Measurements from ENCODE around the gene INPP5K. TPM values are rescaled to one million over a fixed set of nuclear protein-coding genes. Genes with fewer than 3 reads are reported as not detected.
"Not testable (repeated sequence)": the region's sequence is repeated elsewhere in the genome, so short reads cannot be mapped to it uniquely, and the experiment has no call there.

The INPP5K gene
- total RNA-seq, result 50.7 TPM

- peak; percentile 99 for DNase-seq
Measured at GRCh38 chr17:1516388-1517161, at the start of gene INPP5K. INPP5K (minus strand) TSS chr17:1516612; CDS start chr17:1516499, 113 bp downstream.

GRCh38 chr17:1565877-1566276, 49.5 kb upstream of the INPP5K start:
- DNase-seq, result no peak

- no peak for DNase-seq
Measured at GRCh38 chr17:1563786-1564613, 47.6 kb upstream of the INPP5K start.

- not testable (repeated sequence) for DNase-seq
Measured at GRCh38 chr17:1563471-1563785, 47.0 kb upstream of the INPP5K start.

GRCh38 chr17:1562176-1562643, 45.8 kb upstream of the INPP5K start:
- DNase-seq, result no peak

- no peak for DNase-seq
Measured at GRCh38 chr17:1561420-1562175, 45.2 kb upstream of the INPP5K start.

- DNase-seq, result no peak
Measured at GRCh38 chr17:1560858-1561355, 44.5 kb upstream of the INPP5K start.

GRCh38 chr17:1560101-1560857, 43.9 kb upstream of the INPP5K start:
- no peak for DNase-seq

DNA sequence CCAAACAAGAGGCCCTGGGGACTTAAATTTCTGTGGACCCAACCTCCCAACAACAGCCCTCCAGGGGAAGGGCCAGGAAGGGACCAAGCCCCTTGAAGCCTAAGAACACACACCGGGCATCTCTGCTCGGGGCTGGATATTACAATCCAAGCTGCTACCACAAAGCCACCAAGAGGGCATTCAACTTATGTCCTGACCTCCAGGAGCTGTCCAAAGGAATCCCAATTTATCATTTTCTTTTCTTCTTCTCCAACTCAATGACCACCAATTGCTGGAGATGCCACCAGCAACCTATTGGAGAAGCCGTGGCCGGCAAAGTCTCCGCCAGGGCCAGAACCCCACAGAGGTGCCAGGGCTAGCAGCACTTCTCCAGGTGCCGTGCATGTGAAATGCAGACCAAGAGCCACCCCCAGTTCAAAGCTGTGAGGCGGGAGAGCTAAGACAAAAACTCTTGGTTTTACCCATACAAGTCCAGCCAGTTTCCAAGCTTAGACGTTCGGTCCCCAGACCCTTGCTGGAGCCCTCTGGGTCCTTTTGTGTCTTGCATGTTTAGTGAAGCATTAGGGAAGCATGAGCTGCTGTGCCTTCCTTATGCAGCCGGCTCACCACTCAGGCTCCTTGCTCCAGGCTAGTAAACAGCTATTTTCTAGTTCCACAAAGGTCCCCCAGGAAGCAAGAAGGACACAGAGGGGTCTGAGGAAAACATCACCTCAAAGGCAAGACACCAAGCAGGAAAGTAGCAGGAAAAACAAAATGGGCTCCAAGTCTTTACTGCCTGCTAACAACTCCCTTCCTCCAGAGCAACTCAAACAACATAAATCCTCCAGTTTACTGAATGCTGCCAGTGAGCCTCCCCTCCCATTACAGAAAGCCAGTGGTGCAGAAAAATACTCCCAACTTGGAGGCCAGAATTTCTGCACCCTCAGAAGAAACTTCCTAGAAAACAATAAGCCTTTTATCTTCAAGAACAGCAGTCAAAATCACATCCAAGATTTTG, 42.9 kb upstream of the INPP5K start:
- DNase-seq, result no peak

DNA sequence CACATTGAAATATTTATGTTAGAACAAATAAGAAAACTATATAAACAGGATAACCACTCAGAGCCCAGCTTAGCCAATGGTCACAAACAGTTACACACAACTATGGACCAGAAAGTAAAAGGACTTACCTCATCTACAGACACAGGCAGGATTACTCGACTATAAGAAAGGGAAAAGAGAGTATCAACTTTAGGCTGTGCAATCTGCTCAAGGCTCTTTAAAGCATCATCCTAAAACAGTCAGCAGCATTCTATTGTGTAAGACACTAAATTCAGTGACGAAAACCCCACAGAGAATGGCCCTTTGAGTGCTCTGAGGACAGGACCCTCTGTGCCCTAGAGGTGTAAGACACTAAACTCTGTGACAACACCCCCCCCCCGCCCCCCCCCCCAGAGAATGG, 42.0 kb upstream of the INPP5K start:
- DNase-seq, result no peak

DNA sequence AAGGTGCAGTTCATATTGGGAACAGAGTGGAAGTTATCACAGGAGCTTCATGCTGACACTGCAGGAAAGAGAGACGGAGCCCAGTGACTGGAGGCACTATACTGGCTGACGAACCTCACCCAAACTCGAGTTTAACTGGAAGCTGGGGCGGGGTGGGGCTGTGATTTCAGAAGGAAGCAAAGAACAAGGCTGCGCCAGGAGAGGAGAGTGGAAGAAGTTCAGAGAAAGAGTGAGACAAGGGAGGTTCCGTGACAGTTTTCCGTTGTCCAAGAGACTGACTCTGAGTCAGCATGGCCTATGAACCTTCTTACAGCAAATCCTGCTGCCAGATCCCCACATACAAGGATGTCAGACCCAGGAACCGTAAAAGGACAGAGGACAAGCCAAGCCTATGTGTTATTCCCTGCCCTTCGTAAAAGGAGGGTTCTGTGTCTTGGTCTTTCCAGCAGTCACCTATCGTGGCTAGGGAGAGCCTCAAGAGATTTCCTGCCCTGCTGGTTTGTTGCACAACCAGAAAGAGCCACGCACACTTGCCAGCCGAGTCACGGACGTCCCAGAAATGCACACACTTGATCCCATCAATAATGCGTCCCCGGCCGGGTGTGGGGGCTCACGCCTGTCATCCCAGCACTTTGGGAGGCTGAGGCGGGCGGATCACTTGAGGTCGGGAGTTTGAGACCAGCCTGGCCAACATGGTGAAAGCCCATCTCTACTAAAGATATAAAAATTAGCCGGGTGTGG, 41.1 kb upstream of the INPP5K start:
- no peak for DNase-seq

DNA sequence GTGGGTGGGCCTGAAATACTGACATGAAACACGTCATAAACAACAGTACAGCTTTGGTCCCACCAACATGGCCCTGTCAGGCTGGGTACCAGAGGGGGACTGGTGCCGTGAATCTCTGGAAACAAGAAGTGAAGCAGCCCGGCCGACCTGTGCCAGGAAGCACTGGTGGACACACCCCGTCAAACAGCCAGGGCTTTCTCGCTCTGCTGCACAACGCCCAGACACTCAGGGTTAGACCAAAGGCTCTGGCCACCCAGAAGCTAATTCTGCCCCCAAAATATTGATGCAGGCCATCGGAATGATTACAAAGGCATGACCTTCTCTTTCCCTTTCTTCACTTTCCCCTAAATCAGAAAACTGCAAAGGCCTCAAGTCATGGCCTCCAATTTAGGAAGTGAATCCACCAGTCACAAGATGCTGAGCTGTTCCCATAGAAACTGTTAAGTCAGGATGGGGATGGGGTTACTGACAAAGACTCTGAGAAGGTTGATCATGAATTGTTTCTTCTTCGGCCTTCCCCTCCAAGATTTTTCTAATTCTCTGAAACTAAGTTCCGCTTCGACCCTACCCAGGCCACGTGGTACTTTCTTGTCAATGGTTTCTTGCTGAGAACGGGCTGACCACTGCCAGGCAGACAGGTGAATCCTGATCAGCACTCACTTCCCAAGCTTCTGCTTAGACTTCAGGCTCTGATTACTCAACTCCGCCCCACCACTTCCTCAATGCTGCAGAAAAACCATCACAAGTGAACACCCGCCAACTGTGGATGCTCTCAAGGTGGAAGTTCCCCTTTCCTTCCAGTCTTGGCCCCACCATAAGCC, 39.4 kb upstream of the INPP5K start:
- no peak for DNase-seq

DNA sequence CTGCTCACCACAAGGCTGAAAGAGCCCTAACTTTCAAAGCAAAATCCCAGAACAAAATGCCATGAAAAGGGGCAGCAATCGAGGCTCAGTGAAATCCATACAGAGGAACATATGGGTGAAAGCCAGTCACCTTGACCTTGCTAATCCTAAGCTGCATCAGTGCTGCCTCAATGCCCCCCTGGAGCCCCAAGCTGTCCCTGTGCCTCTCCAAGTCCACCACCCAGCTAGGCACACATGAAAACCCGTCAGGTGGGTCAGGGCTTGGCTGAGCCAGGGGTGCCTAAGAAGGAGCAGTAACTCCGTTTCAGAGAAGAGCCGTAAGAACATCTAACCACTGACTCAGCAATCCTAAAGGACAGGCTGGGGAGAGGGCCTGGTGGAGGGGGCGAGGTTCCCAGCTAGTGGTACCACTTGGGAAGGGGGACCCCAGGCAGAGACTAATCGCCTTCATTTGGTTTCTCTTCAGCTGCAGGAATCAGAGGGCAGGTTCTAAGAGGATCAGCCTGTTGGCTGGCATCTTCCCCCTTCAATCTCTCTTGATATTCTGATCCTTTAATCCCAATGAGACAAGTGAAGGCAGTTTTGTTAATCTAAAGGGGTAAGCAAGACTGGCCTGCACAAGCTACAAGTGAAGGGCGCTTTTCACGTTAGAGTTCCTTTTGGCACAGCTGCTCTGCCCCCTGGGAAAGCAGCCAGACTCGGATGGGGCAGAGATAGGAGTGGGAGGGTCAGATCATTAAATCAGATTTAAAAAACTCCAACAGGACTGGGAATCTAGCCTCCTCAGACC, 38.5 kb upstream of the INPP5K start:
- peak; percentile 66 for DNase-seq

DNA sequence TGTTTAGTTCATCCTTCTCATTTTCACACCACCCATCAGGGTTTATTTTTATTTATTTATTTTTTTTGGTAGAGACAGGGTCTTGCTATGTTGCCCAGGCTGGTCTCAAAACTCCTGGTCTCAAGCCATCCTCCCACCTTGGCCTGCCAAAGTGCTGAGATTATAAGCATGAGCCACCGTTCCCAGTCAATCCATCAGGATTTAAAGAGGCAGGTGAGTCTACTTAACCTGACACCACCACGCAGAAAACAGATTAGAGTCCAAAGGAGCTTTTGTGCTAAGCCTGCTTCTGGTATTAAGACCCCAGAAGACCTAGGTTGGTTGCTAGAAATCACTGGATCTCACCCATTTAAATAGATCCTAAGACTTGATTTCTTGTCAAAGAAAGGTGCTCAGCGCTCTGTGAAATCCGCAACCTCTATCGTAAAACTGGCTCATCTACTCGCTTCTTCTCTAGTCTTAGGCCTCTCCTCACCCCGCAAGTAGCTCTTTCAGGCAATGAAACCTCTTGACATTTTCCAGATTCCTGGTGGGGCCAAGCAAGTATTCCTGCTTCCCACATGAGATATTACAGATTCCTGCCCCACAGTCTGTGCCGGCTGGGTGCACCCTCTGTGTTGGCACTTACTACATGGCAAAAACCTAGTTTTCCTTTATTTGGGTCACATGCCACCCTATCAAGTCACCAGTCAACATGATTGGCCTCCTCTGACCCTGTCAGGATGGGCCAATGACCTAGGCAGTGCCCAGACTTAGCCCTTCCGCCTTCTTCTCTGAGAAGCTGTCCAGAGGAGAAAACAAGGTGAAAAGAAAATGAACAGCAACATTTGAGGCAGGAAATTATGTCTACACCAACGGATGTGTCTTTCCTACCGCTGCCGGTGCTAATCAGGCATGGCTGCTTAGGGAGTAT, 37.2 kb upstream of the INPP5K start:
- no peak for DNase-seq

DNA sequence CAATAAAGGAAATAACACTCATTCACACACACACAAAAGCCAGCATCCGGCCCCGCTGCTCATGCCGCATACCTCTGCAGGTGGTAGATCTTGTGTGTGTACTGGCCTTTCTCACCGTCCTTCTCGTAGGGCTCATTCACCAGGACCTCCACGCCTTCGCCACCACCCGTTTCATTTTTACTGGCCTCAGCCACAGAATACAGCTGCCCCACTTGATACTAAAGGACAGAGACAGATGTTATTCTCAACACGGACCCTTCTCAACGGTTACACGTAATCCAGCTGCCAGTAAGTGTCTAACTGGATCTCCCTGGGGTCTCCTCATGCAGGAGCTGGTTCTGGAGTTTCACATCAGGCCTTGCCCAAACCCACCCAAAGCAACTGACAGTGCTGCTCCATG, 36.5 kb upstream of the INPP5K start:
- peak; percentile 91 for DNase-seq

DNA sequence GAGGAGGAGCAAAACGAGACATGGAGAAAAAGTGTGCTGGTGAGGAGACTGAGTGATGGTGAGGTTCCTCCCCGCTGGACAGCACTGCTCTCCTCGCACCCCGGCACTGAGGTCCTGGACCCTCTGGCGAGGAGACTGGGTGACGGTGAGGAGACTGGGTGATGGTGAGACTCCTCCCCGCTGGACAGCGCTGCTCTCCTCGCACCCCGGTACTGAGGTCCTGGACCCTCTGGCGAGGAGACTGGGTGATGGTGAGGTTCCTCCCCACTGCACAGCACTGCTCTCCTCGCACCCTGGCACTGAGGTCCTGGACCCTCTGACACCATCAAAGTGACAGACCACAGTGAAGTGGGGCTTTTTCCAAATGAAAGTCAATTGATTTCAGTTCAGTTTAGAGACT, 35.3 kb upstream of the INPP5K start:
- DNase-seq, result no peak

DNA sequence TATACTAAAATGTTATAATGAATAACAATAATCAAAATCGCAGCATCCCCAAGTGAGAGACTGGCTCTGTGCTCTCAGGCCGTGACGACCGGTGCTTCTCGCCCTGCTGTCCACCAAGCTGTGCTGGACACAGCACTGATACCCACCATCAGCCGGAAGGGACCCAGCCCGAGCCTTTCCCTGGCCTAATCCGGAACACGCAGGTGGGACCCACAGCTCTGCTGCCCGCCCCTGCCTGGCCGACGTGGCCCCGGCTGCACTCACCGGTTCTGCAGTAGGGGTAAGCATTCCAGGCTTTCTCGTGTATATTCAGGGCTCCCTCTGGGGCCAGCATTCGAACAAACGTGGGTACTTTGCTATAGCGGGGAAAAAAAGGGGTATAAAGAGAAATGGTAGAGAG, 31.6 kb upstream of the INPP5K start:
- DNase-seq, result no peak
